Neural crest cell (in vitro differentiated cells): ENCODE measurements around the gene AFDN. TPM values are rescaled to one million over a fixed set of nuclear protein-coding genes. Genes with fewer than 3 reads are reported as not detected.

ENCODE experiments used
- DNase-seq: peaks from one replicate; pipeline ENCODE4 v3.0.0; 2021; ENCODE audit warnings: low read depth, mixed read lengths, low spot score
- H3K27ac Mint-ChIP-seq: one replicate; pipeline ENCODE4 v1.8.0; 2021; ENCODE audit warnings: mild to moderate bottlenecking, mixed read lengths; ENCODE audit not compliant: unreplicated experiment
- H3K27me3 Mint-ChIP-seq: 2 replicates; pipeline ENCODE4 v1.8.0; 2021; ENCODE audit warnings: low read depth, mild to moderate bottlenecking, mixed read lengths
- H3K36me3 Mint-ChIP-seq: 2 replicates; pipeline ENCODE4 v1.8.0; 2021; ENCODE audit warnings: low read depth, mild to moderate bottlenecking, mixed read lengths
- H3K4me1 Mint-ChIP-seq: 2 replicates; pipeline ENCODE4 v1.8.0; 2021; ENCODE audit warnings: mixed read lengths
- H3K4me3 Mint-ChIP-seq: one replicate; pipeline ENCODE4 v1.8.0; 2021; ENCODE audit warnings: mild to moderate bottlenecking, mixed read lengths
- H3K9me3 Mint-ChIP-seq: 2 replicates; pipeline ENCODE4 v1.8.0; 2021; ENCODE audit warnings: mixed read lengths
- CTCF ChIP-seq: fragments of 200-600 bp; sonication (generic); conservative IDR thresholded peaks from 2 replicates; pipeline ENCODE4 v1.5.0; 2021; ENCODE audit warnings: antibody characterized with exemption, mild to moderate bottlenecking
- total RNA-seq: library from RNA; stranded (reverse); gene quantifications from 2 replicates; pipeline ENCODE4 v1.2.1, GENCODE V29; 2021

Gene AFDN
- total RNA-seq, 1 donor from 2014 or later: 143 TPM

- no peak for TF ChIP-seq CTCF
- Mint-ChIP-seq H3K36me3 (no peaks in the 10 kb centered on the region), H3K4me3 (no peak overlapping the region), H3K27me3 (peaks cover 2% of the 10 kb centered on the region), H3K4me1 (peaks cover 44% of the 10 kb centered on the region), H3K27ac (no peak overlapping the region), H3K9me3 (no peaks in the 10 kb centered on the region)
- DNase-seq: no peak
Measured at GRCh38 chr6:167850782-167851181, 24.1 kb downstream of the AFDN start.

GRCh38 chr6:167851370-167851952, 24.8 kb downstream of the AFDN start:
- Mint-ChIP-seq H3K36me3 (no peaks in the 10 kb centered on the region), H3K9me3 (no peaks in the 10 kb centered on the region), H3K4me1 (peaks cover 48% of the 10 kb centered on the region), H3K4me3 (no peak overlapping the region), H3K27ac (no peak overlapping the region), H3K27me3 (peaks cover 2% of the 10 kb centered on the region)
- no peak for DNase-seq
- no peak for TF ChIP-seq CTCF

GRCh38 chr6:167855825-167856425, 29.2 kb downstream of the AFDN start:
- Mint-ChIP-seq H3K4me3 (no peak overlapping the region), H3K9me3 (no peaks in the 10 kb centered on the region), H3K36me3 (no peaks in the 10 kb centered on the region), H3K27me3 (peaks cover under 1% of the 10 kb centered on the region), H3K4me1 (peaks cover 60% of the 10 kb centered on the region), H3K27ac (no peak overlapping the region)
- TF ChIP-seq CTCF: no peak
- DNase-seq: no peak

GRCh38 chr6:167856474-167856873, 29.8 kb downstream of the AFDN start:
- no peak overlapping the region for H3K4me3 Mint-ChIP-seq
- H3K4me1 Mint-ChIP-seq: peaks cover 58% of the 10 kb centered on the region
- no peaks in the 10 kb centered on the region for H3K9me3 Mint-ChIP-seq
- H3K27ac Mint-ChIP-seq: no peak overlapping the region
- no peak for TF ChIP-seq CTCF
- H3K27me3 Mint-ChIP-seq: no peaks in the 10 kb centered on the region
- H3K36me3 Mint-ChIP-seq: no peaks in the 10 kb centered on the region
- DNase-seq: no peak

- Mint-ChIP-seq H3K27me3 (no peaks in the 10 kb centered on the region), H3K4me1 (peaks cover 60% of the 10 kb centered on the region), H3K4me3 (no peak overlapping the region), H3K27ac (no peak overlapping the region), H3K36me3 (no peaks in the 10 kb centered on the region), H3K9me3 (no peaks in the 10 kb centered on the region)
- DNase-seq: no peak
- no peak for TF ChIP-seq CTCF
Measured at GRCh38 chr6:167856999-167857660, 30.4 kb downstream of the AFDN start.
